ENCODE data around the gene KRT71. TPM values are rescaled to one million over a fixed set of nuclear protein-coding genes. Genes with fewer than 3 reads are reported as not detected.

Gene KRT71
- total RNA-seq, 1 donor = not detected

DNA sequence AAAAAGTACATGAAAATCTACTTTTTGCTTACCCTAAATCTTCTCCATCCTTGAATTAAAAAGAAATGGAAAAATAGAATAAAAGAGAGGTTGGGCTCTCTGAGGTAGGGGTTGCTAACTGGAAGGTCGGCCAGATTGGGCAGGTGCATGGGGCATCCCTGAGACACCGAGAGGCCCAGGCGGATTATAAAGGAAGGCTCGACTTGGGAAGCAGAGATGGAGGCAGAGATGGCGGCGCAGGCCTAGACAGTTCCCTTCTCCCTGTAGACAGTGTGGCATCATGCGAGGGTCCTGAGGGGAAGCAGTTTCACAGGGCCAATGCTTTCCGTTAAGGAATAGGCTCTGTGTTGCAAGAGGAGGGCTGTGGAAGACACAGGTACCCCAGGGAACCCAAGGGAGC lies 24.4 kb upstream of the KRT71 start:
- DNase-seq (ENCODE audit: low read depth) = no peak
- TF ChIP-seq, protein P1, sequence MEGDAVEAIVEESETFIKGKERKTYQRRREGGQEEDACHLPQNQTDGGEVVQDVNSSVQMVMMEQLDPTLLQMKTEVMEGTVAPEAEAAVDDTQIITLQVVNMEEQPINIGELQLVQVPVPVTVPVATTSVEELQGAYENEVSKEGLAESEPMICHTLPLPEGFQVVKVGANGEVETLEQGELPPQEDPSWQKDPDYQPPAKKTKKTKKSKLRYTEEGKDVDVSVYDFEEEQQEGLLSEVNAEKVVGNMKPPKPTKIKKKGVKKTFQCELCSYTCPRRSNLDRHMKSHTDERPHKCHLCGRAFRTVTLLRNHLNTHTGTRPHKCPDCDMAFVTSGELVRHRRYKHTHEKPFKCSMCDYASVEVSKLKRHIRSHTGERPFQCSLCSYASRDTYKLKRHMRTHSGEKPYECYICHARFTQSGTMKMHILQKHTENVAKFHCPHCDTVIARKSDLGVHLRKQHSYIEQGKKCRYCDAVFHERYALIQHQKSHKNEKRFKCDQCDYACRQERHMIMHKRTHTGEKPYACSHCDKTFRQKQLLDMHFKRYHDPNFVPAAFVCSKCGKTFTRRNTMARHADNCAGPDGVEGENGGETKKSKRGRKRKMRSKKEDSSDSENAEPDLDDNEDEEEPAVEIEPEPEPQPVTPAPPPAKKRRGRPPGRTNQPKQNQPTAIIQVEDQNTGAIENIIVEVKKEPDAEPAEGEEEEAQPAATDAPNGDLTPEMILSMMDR (IDR thresholded peaks at IDR 0.05; ENCODE audit: insufficient read depth, low read length) = no peak
- H3K4me3 ChIP-seq (ENCODE audit: low read depth, low read length) = no peak overlapping the region

DNA sequence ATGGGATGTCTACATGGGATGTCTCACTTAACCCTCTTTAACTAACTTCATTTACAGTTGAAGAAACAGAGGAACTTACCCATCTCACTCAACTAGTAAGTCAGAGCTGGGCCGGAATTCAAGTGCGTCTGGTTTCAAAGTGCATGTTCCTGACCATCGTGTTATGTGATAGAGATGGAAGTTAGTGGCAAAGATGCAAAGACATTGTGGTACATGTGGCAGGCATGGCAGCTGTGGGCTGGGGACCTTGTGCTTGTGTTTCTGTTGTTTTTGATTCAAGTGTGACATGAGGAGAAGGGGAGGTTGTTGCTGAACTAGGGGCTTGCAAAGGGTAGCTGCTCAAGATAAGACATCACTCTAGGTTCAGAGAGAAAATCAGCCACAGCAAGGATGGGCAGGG lies 23.0 kb upstream of the KRT71 start:
- TF ChIP-seq, protein P1 (IDR thresholded peaks at IDR 0.05; ENCODE audit: insufficient read depth, low read length) = no peak

DNA sequence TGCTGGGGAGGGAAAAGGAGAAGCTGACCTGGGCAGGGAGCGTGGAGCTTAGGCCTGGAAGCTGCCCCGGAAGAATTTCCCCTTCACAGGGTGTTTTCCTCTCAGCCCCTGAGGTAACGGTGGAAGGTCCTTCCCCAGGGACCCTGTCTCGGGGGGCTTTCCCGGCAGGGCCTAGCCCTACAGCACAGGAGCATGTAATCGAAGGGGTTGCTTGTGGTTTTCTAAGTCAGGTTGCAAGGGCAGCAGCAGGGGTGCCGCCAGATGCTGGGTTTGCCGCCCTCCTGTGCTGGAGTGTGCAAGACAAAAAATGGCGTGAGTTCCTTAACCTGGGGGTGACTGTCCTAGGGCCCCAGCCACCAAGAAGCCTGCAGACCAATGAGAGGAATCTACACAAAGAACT lies 22.3 kb upstream of the KRT71 start:
- H3K4me3 ChIP-seq (ENCODE audit: low read depth, low read length) = no peak overlapping the region
- DNase-seq (ENCODE audit: low read depth) = no peak
- TF ChIP-seq, protein P1 (IDR thresholded peaks at IDR 0.05; ENCODE audit: insufficient read depth, low read length) = no peak

More for the DNA sequence above, 23.0 kb upstream of the KRT71 start:
- H3K4me3 ChIP-seq (ENCODE audit: low read depth, low read length) = no peak overlapping the region
- no peak for DNase-seq (ENCODE audit: low read depth)

DNA sequence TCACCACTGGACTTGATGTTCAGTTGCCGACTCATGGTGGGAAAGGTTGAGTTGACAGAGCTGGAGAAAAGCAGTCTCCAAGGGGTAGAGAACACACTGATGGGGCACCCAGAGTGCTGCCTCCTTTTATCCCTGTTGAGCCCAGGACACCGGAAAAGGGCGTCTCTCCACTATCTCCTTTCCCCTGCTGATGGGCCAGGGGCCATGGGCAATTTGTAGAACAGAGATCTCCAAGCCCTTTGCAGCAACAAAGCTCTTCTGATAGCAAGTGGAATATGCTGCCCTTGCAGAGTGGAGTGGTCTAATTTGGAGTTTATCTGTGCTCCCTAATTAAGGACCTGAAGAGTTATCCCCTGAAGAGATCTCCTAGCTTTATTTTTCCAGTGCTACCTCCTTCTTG lies 20.8 kb upstream of the KRT71 start, which contains the start of gene KRT74:
KRT74 (minus strand) TSS at position 101 of the 400 bp plus-strand sequence; CDS start at position 35, 66 bp downstream.
- DNase-seq (ENCODE audit: low read depth) = no peak
- TF ChIP-seq, protein P1 (IDR thresholded peaks at IDR 0.05; ENCODE audit: insufficient read depth, low read length) = no peak
- no peak within 1 kb of the TSS for H3K4me3 ChIP-seq (ENCODE audit: low read depth, low read length)

DNA sequence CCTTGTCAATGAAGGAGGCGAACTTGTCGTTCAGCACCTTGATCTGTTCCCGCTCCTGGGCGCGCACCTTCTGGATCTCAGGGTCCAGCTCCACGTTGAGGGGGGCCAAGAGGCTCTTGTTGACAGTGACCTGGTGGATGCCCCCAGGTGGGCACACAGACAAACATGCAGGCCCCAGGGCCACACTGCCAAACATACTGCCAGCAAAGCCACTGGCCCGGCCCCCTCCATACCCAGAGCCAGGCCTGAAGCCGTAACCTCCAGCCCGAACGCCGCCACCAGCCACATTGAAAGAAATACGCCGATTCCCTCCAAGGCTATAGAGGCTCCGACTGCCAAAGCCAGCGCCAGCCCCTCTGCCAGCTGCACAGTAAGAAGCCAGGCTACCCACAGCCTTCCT lies 20.4 kb upstream of the KRT71 start:
- no peak for DNase-seq (ENCODE audit: low read depth)
- TF ChIP-seq, protein P1 (IDR thresholded peaks at IDR 0.05; ENCODE audit: insufficient read depth, low read length) = no peak
- H3K4me3 ChIP-seq (ENCODE audit: low read depth, low read length) = no peak overlapping the region

DNA sequence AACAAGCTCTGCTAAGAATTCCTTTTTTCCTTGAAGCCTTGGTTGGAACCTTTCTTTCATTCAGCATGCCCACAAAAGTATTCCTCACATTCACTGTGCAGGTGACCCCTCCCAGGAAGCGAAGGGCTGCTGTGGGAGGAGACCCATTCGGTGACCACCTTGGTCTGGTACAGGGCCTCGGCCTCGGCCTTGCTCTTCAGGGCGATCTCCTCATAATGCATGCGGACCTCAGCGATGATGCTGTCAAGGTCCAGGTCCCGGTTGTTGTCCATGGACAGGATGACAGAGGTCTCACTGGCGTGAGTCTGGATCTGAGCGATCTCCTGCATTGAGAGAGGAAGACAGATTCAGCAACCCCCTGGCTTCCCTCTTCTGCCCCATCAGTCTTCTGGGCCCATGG lies 17.6 kb upstream of the KRT71 start:
- TF ChIP-seq, protein P1 (IDR thresholded peaks at IDR 0.05; ENCODE audit: insufficient read depth, low read length) = no peak
- DNase-seq (ENCODE audit: low read depth) = no peak
- no peak overlapping the region for H3K4me3 ChIP-seq (ENCODE audit: low read depth, low read length)

DNA sequence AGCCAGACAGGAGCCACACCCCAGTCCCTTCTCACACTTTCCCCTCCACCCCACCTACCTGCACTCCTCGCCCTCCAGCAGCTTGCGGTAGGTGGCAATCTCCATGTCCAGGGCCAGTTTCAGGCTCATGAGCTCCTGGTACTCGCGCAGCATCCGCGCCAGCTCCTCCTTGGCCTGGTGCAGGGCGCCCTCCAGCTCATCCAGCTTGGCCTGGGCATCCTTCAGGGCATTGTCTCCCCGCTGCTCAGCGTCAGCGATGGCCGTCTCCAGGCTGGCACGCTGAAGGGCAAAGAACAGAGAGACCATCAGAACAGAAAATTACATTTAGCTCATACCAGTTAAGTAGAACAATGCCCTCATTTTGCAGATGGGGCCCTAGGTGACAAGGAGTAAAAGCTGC lies 15.2 kb upstream of the KRT71 start:
- DNase-seq (ENCODE audit: low read depth) = no peak
- no peak overlapping the region for H3K4me3 ChIP-seq (ENCODE audit: low read depth, low read length)
- TF ChIP-seq, protein P1 (IDR thresholded peaks at IDR 0.05; ENCODE audit: insufficient read depth, low read length) = no peak
